Measurements from ENCODE around the gene TCF7L1.

Gene TCF7L1

DNA sequence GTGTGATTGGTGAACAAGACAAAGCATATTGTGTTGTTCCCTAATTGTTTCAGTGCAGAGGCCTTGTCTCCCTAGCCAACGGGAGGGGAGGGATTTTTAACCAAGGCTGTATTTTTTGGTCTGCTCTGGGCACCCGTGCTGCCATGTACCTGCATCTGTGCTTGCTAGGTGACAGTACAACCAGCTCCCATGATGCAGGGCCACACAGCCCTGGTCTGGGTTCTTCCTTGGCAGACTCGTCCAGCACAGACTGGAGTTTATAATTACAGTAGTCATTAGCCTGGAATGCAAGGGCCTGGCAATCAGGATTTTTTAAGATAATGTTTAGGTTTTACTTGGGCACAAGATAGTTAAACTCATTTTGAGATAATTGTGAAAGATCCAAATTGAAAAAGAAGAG lies 36.4 kb downstream of the TCF7L1 start:
- Histone ChIP-seq H2AFZ (ENCODE audit: low read length) (no peak overlapping the region), H3K27me3 (ENCODE audit: insufficient read depth, low read length, poor library complexity, severe bottlenecking) (no peaks in the 10 kb centered on the region), H3K4me3 (ENCODE audit: low read length, poor library complexity, severe bottlenecking) (no peak overlapping the region), H3K36me3 (ENCODE audit: insufficient read depth, low read length) (no peaks in the 10 kb centered on the region), H3K4me2 (ENCODE audit: low read depth, low read length, poor library complexity, severe bottlenecking) (no peak overlapping the region), H3F3A (ENCODE audit: low read depth) (no peaks in the 10 kb centered on the region), H4K20me1 (ENCODE audit: insufficient read depth, low read length, poor library complexity, severe bottlenecking) (no peaks in the 10 kb centered on the region), H3K9me2 (replicated peaks; ENCODE audit: low read depth, low read length) (no peaks in the 10 kb centered on the region), H3K9me3 (ENCODE audit: insufficient read depth, low read depth, low read length) (no peaks in the 10 kb centered on the region), H3K9ac (ENCODE audit: low read depth, low read length, poor library complexity, severe bottlenecking) (no peak overlapping the region), H3K79me2 (ENCODE audit: insufficient read depth, low read length) (no peaks in the 10 kb centered on the region), H3K4me1 (ENCODE audit: insufficient read depth, low read length, poor library complexity, severe bottlenecking) (no peaks in the 10 kb centered on the region)
- TF ChIP-seq, protein P1, sequence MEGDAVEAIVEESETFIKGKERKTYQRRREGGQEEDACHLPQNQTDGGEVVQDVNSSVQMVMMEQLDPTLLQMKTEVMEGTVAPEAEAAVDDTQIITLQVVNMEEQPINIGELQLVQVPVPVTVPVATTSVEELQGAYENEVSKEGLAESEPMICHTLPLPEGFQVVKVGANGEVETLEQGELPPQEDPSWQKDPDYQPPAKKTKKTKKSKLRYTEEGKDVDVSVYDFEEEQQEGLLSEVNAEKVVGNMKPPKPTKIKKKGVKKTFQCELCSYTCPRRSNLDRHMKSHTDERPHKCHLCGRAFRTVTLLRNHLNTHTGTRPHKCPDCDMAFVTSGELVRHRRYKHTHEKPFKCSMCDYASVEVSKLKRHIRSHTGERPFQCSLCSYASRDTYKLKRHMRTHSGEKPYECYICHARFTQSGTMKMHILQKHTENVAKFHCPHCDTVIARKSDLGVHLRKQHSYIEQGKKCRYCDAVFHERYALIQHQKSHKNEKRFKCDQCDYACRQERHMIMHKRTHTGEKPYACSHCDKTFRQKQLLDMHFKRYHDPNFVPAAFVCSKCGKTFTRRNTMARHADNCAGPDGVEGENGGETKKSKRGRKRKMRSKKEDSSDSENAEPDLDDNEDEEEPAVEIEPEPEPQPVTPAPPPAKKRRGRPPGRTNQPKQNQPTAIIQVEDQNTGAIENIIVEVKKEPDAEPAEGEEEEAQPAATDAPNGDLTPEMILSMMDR (conservative IDR thresholded peaks at IDR 0.05; ENCODE audit: low read length) = no peak
- TF ChIP-seq EZH2phosphoT487 (IDR thresholded peaks at IDR 0.05; ENCODE audit: borderline replicate concordance) = no peak

DNA sequence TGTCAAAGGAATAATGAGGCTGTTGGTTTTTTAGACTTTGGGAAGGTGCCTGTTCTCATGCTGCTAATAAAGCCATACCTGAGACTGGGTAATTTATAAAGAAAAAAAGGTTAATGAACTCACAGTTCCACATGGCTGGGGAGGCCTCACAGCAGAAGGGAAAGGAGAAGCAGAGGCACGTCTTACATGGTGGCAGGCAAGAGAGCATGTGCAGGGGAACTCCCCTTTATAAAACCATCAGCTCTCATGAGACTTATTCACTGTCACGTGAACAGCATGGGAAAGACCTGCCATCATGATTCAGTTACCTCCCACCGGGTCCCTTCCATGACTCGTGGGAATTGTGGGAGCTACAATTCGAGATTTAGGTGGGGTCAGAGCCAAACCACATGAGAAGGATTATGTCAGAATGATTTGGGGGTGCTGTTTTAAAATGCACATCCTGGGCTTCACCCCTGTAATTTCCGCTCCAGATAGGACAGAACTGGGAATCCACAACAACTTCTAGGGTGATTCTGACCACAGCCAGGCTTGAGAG lies 37.8 kb downstream of the TCF7L1 start:
- no peak overlapping the region for H3K9ac ChIP-seq (ENCODE audit: low read depth, low read length, poor library complexity, severe bottlenecking)
- no peak for TF ChIP-seq EZH2phosphoT487 (IDR thresholded peaks at IDR 0.05; ENCODE audit: borderline replicate concordance)
- TF ChIP-seq, protein P1 (conservative IDR thresholded peaks at IDR 0.05; ENCODE audit: low read length) = no peak
- H3K4me3 ChIP-seq (ENCODE audit: low read length, poor library complexity, severe bottlenecking) = no peak overlapping the region
- H3K79me2 ChIP-seq (ENCODE audit: insufficient read depth, low read length) = no peaks in the 10 kb centered on the region
- no peaks in the 10 kb centered on the region for H3K9me2 ChIP-seq (replicated peaks; ENCODE audit: low read depth, low read length)
- no peak overlapping the region for H2AFZ ChIP-seq (ENCODE audit: low read length)
- no peaks in the 10 kb centered on the region for H3K9me3 ChIP-seq (ENCODE audit: insufficient read depth, low read depth, low read length)
- no peak overlapping the region for H3K4me2 ChIP-seq (ENCODE audit: low read depth, low read length, poor library complexity, severe bottlenecking)
- H3F3A ChIP-seq (ENCODE audit: low read depth) = no peaks in the 10 kb centered on the region
- no peaks in the 10 kb centered on the region for H3K36me3 ChIP-seq (ENCODE audit: insufficient read depth, low read length)
- no peaks in the 10 kb centered on the region for H3K4me1 ChIP-seq (ENCODE audit: insufficient read depth, low read length, poor library complexity, severe bottlenecking)
- H4K20me1 ChIP-seq (ENCODE audit: insufficient read depth, low read length, poor library complexity, severe bottlenecking) = no peaks in the 10 kb centered on the region
- no peaks in the 10 kb centered on the region for H3K27me3 ChIP-seq (ENCODE audit: insufficient read depth, low read length, poor library complexity, severe bottlenecking)

DNA sequence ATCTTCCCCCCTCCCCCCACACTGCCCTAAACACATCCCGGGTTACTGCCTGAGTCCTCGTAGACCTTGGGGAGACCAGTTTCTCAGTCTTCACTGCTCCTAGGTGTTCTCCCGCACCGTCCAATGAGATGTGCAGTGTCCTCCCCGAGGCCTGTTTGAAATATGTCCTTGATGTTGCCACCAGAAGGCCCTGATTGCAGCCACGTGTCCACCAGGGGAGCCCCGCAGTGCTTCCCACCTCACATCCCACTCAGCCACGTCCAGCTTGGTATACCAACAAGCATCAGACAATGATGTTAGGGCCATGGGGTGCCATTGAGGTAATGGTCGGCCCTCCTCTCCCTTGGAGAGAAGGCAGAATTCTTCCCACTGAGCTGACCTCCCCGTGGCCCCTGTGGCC lies 38.7 kb downstream of the TCF7L1 start:
- H3K27me3 ChIP-seq (ENCODE audit: insufficient read depth, low read length, poor library complexity, severe bottlenecking) = no peaks in the 10 kb centered on the region
- no peak overlapping the region for H3K4me2 ChIP-seq (ENCODE audit: low read depth, low read length, poor library complexity, severe bottlenecking)
- H3K9ac ChIP-seq (ENCODE audit: low read depth, low read length, poor library complexity, severe bottlenecking) = no peak overlapping the region
- no peaks in the 10 kb centered on the region for H3K4me1 ChIP-seq (ENCODE audit: insufficient read depth, low read length, poor library complexity, severe bottlenecking)
- H3K36me3 ChIP-seq (ENCODE audit: insufficient read depth, low read length) = no peaks in the 10 kb centered on the region
- no peak overlapping the region for H2AFZ ChIP-seq (ENCODE audit: low read length)
- no peak overlapping the region for H3K4me3 ChIP-seq (ENCODE audit: low read length, poor library complexity, severe bottlenecking)
- no peaks in the 10 kb centered on the region for H4K20me1 ChIP-seq (ENCODE audit: insufficient read depth, low read length, poor library complexity, severe bottlenecking)
- TF ChIP-seq, protein P1 (conservative IDR thresholded peaks at IDR 0.05; ENCODE audit: low read length) = no peak
- TF ChIP-seq EZH2phosphoT487 (IDR thresholded peaks at IDR 0.05; ENCODE audit: borderline replicate concordance) = no peak
- H3K9me2 ChIP-seq (replicated peaks; ENCODE audit: low read depth, low read length) = no peaks in the 10 kb centered on the region
- H3K9me3 ChIP-seq (ENCODE audit: insufficient read depth, low read depth, low read length) = no peaks in the 10 kb centered on the region
- no peaks in the 10 kb centered on the region for H3K79me2 ChIP-seq (ENCODE audit: insufficient read depth, low read length)
- H3F3A ChIP-seq (ENCODE audit: low read depth) = no peaks in the 10 kb centered on the region
